Vagina (tissue), 2 donors: Measurements from ENCODE around the gene COTL1.

ENCODE experiments used
- POLR2AphosphoS5 ChIP-seq, 2 donors: sonication (generic); formaldehyde crosslinking; IDR thresholded peaks; one replicate each; pipeline ENCODE4 v1.9.0; 2017; ENCODE audit warnings: antibody characterized with exemption in 2 of 2, mild to moderate bottlenecking in 2 of 2, low read depth in 1 of 2; ENCODE audit not compliant: insufficient read depth in 1 of 2
- TF ChIP-seq, protein P1 (sequence below), 3 experiments: fragments of 450-650 bp in 2 of 3; fragments of 200-600 bp in 1 of 3; sonication (generic) in 1 of 3; IDR thresholded peaks; one replicate each; pipeline ENCODE4 v1.5.1; 2017 to 2019; ENCODE audit warnings: antibody characterized with exemption in 3 of 3, mild to moderate bottlenecking in 2 of 3, moderate library complexity in 2 of 3

DNA sequence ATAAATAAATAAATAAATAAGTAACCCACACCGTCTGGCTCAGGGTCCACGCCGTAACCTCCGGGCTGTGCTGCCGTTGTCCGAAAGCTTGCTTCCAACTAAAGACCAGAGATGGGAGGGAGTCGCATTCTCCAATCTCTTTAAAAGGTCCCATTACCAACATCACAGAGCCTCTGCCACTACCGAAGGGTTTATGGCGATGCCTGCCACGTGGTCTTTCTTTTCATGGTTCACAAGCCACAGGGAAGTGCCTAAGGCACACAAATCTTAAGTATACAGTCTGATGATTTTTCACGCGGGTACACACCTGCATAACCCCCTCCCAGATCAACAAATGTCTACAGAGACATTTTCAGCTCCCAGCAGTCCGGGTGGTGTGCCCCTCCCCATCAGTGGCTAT, 1.4 kb downstream of the COTL1 start:
- TF ChIP-seq, protein P1, sequence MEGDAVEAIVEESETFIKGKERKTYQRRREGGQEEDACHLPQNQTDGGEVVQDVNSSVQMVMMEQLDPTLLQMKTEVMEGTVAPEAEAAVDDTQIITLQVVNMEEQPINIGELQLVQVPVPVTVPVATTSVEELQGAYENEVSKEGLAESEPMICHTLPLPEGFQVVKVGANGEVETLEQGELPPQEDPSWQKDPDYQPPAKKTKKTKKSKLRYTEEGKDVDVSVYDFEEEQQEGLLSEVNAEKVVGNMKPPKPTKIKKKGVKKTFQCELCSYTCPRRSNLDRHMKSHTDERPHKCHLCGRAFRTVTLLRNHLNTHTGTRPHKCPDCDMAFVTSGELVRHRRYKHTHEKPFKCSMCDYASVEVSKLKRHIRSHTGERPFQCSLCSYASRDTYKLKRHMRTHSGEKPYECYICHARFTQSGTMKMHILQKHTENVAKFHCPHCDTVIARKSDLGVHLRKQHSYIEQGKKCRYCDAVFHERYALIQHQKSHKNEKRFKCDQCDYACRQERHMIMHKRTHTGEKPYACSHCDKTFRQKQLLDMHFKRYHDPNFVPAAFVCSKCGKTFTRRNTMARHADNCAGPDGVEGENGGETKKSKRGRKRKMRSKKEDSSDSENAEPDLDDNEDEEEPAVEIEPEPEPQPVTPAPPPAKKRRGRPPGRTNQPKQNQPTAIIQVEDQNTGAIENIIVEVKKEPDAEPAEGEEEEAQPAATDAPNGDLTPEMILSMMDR (IDR thresholded peaks at IDR 0.05) = no peak
- TF ChIP-seq POLR2AphosphoS5 (IDR thresholded peaks at IDR 0.05; ENCODE audit: insufficient read depth in 1 of 2, low read depth in 1 of 2) = no peak
